AG09319 (cell line): Measurements from ENCODE around the gene RYR3.
A peak's percentile ranks its signal among the peaks of the same experiment; 100 is the strongest.

Source experiments
- DNase-seq: peaks from one replicate; pipeline ENCODE4 v3.0.0-alpha.2; 2010; ENCODE audit warnings: low read depth; ENCODE audit errors: extremely low read depth
- TF ChIP-seq, protein P1 (sequence below): IDR thresholded peaks from 2 replicates; pipeline ENCODE4 v1.5.1; 2011; ENCODE audit warnings: low read depth, mild to moderate bottlenecking, inconsistent platforms, low read length, moderate library complexity

RYR3 gene

DNA sequence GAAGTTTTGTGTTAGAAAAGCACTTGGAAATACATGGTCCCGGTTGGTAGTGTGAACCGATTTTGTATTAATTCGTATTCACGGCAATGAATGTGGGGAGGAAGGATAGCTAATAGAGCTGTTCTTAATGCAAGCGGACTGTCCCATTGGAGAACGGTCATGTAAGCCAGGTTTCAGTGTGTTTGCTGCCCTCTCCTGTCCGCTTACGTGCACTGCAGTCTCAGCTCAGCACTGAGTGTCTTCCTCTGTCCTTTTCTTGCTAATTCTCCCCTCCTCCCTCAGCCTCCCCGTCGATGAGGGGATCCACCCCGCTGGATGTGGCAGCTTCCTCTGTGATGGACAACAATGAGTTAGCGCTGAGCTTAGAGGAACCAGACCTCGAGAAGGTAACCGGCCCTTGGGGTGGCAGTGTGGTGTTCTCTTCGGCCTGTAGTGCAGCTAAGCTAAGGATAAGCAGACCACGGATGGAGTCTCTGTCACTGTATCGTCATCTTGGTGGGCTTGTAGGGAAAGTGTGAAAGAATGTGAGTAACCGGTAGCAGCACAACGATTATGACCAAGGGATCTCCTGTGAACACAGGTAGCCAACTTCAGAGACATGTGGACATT, 390.0 kb downstream of the RYR3 start:
- TF ChIP-seq, protein P1, sequence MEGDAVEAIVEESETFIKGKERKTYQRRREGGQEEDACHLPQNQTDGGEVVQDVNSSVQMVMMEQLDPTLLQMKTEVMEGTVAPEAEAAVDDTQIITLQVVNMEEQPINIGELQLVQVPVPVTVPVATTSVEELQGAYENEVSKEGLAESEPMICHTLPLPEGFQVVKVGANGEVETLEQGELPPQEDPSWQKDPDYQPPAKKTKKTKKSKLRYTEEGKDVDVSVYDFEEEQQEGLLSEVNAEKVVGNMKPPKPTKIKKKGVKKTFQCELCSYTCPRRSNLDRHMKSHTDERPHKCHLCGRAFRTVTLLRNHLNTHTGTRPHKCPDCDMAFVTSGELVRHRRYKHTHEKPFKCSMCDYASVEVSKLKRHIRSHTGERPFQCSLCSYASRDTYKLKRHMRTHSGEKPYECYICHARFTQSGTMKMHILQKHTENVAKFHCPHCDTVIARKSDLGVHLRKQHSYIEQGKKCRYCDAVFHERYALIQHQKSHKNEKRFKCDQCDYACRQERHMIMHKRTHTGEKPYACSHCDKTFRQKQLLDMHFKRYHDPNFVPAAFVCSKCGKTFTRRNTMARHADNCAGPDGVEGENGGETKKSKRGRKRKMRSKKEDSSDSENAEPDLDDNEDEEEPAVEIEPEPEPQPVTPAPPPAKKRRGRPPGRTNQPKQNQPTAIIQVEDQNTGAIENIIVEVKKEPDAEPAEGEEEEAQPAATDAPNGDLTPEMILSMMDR, result peak; percentile 98
- DNase-seq, result peak; percentile 47

DNA sequence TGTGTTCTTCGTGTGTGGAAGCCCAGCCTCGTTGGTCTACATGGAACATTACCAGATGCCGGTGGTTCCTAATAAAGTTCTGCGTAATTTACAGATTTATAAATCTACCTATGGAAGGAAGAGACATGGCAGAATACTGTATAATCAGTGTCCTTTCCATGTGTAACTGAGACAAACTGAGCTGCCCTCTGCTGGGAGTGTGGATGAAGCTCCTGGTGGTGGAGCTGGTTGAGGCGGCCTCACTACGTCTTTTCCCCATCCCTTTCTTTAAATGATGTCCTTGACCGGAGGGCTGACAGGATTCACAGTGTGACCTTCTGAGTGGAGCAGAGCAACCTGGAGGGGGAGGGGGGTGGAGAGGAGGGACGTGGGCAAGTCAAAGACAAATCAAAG, 390.5 kb downstream of the RYR3 start:
- DNase-seq, result no peak

DNA sequence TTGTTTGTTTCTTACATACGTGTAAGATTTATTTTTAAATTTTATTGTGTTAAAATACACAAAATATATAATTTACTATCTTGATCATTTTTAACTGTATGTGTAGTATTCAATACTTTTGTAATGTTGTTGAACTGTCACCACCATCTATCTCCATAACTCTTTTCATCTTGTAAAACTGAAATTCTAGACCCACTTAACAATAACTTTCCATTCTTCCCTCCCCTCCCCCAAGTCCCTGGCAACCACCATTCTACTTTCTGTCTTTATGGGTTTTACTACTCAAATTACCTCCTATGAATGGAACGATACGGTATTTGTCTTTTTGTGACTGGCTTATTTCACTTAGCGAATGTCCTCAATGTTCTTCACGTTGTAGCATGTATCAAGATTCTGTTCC, 395.4 kb downstream of the RYR3 start:
- TF ChIP-seq, protein P1, result no peak
- no peak for DNase-seq

More for the DNA sequence above, 390.5 kb downstream of the RYR3 start:
- TF ChIP-seq, protein P1, result no peak

DNA sequence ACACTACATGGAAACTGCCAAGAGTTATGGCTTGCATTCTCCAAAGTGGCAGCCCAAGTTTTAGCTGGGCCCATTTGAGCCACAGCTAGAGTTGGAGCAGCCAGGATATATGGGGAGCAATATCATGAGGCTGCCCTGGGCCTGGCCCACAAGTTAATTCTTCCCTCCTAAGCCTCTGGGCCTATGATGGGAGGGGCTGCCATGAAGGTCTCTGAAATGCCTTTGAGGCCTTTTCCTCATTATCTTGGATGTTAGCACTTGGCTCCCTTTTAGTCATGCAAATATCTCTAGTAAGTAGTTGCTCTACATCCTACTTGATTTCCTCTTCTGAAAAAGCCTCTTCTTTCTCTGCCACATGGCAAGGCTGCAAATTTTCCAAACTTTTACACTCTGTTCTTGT, 400.0 kb downstream of the RYR3 start:
- TF ChIP-seq, protein P1, result no peak
- no peak for DNase-seq

DNA sequence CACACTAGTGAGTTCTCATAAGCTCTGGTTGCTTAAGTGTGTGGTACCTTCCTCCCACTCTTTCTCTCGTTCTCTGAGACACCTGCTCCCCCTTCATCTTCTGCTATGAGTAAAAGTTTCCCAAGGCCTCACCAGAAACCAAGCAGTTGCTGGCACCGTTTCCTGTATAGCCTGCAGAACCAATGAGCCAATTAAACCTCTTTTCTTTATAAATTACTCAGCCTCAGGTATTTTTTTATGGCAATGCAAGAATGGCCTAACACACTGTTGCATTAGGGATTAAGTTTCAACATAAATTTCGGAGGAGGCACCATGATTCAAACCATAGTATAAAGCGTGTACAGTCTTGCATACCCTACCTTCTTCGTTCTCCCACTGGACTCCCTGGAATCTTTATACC, 405.3 kb downstream of the RYR3 start:
- TF ChIP-seq, protein P1, result no peak
- no peak for DNase-seq

DNA sequence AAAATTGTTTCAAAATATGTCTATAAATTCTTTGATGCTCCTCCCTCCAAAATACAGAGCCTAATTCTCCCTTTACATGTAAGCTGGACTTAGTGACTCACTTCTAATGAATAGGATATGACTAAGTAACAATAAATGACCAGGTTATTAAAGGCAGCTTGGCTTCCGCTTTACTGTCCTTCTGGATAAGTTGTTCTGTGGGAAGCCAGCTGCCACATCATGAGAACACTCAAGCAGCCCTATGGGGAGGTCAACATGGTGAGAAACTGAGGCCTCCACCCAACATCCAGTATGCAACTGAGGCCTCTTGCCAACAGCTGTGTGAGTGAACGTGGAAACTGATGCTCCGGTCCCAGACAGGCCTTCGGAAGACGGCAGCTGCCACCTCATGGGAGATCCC, 410.2 kb downstream of the RYR3 start:
- TF ChIP-seq, protein P1, result no peak
- DNase-seq, result no peak

DNA sequence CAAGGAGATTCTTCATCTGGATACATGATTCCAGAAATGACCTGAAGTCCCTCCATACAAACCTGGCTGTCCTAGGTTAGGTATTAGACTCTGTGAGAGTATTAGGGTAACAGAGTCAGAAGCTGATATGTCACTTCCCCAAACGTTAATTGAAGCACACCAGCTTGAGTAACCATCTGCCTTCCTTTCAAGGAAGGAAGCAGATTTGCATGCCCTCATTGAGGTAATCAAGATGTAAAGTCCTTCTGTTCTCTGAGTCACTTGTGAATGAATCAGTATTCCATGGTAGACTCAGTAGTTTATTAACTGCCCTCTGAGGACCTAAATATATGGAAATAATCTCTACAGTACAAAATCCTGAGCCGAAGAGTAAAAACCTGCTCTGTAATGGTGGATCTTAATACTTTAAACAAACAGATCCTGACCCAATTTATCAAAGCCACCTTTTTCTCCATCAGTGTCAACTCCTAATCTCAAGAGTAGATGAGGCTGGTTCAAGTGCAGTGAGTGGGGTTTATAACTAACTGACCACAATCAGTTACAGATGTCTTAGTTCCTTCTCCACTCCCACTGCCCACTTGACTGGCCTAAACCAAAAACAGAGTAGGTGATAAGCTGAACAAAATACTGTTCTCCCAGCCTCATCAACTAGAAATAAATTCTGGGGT, 411.4 kb downstream of the RYR3 start:
- no peak for DNase-seq
- TF ChIP-seq, protein P1, result no peak
